ENCODE results near the gene LENG1.

DNA sequence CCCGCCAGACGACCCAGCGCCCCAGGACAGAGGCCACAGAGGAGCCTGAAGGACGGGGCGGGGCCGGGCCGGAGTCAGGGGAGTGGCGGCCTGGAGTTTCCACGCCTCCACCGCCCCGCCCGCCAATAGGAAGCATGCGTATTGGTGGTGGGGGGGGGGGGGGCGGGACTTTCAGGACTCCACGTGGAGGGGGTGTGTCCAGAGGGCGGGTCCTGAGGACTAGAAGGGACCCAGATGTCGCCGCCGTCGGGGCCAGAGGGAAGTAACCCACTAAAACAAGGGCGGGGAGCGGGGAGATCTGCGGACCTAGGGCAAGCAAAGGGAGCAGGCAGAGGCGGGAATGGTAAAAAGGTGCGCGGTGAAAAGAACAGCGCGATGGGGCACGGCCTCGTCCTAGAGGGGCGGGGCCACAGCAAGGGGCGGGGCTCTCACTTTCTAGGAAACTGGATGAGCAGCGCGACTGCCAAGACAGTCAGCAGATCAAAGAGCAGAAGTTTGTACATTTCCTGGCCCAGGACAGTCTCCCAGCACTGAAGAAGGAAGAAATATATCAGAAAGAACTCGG lies 2.8 kb upstream of the LENG1 start:
- TF ChIP-seq, protein P1, sequence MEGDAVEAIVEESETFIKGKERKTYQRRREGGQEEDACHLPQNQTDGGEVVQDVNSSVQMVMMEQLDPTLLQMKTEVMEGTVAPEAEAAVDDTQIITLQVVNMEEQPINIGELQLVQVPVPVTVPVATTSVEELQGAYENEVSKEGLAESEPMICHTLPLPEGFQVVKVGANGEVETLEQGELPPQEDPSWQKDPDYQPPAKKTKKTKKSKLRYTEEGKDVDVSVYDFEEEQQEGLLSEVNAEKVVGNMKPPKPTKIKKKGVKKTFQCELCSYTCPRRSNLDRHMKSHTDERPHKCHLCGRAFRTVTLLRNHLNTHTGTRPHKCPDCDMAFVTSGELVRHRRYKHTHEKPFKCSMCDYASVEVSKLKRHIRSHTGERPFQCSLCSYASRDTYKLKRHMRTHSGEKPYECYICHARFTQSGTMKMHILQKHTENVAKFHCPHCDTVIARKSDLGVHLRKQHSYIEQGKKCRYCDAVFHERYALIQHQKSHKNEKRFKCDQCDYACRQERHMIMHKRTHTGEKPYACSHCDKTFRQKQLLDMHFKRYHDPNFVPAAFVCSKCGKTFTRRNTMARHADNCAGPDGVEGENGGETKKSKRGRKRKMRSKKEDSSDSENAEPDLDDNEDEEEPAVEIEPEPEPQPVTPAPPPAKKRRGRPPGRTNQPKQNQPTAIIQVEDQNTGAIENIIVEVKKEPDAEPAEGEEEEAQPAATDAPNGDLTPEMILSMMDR (IDR thresholded peaks at IDR 0.05; ENCODE audit: low read depth, low read length): no peak
- TF ChIP-seq EZH2phosphoT487 (IDR thresholded peaks at IDR 0.05; ENCODE audit: low read depth): no peak

All from OCI-LY3 (cell line).